HFFc6 (cell line): ENCODE data around the gene EIF4G3. TPM values are rescaled to one million over a fixed set of nuclear protein-coding genes. Genes with fewer than 3 reads are reported as not detected.
"Not testable (repeated sequence)": the region's sequence is repeated elsewhere in the genome, so short reads cannot be mapped to it uniquely, and the experiment has no call there.

Experiments
- DNase-seq: peaks from one replicate; pipeline ENCODE4 v3.0.0-alpha.2; 2018
- H3K27ac Mint-ChIP-seq: 2 replicates; pipeline ENCODE4 v1.8.0; 2020; ENCODE audit warnings: mild to moderate bottlenecking, mixed read lengths
- H3K27me3 Mint-ChIP-seq: 2 replicates; pipeline ENCODE4 v1.8.0; 2021; ENCODE audit warnings: mild to moderate bottlenecking, moderate library complexity, mixed read lengths; ENCODE audit not compliant: insufficient read depth
- H3K36me3 Mint-ChIP-seq: 2 replicates; pipeline ENCODE4 v1.8.0; 2021; ENCODE audit warnings: low read depth, mixed read lengths
- H3K4me1 Mint-ChIP-seq: 2 replicates; pipeline ENCODE4 v1.8.0; 2020; ENCODE audit warnings: low read depth, mixed read lengths
- H3K4me3 Mint-ChIP-seq: 2 replicates; pipeline ENCODE4 v1.8.0; 2020; ENCODE audit warnings: mild to moderate bottlenecking, moderate library complexity, mixed read lengths
- H3K9me3 Mint-ChIP-seq: 2 replicates; pipeline ENCODE4 v1.8.0; 2020; ENCODE audit warnings: mild to moderate bottlenecking, mixed read lengths
- CTCF ChIP-seq: fragments of 200-600 bp; sonication (generic); IDR thresholded peaks from 2 replicates; pipeline ENCODE4 v1.5.0; 2021; ENCODE audit warnings: antibody characterized with exemption, mild to moderate bottlenecking
- total RNA-seq, 6 experiments: library from RNA; stranded (reverse); fragmentation: NEBNext Ultra II Directional; extraction: Animal tissue kit (Norgen Biotek cat#: 25700); gene quantifications; 2 replicates in 1 of 6; 3 replicates in 5 of 6; pipeline ENCODE4 v1.2.3, GENCODE V29; 2021

Gene EIF4G3
- total RNA-seq, 6 experiments from 2014 or later = 79.5 to 88.6 (median 82.0) TPM

GRCh38 chr1:20811916-20812315, 364.8 kb downstream of the EIF4G3 start:
- no peak overlapping the region for H3K4me3 Mint-ChIP-seq
- H3K4me1 Mint-ChIP-seq = peaks cover 6% of the 10 kb centered on the region; the same call in 1 of the 2 replicates
- DNase-seq = no peak

GRCh38 chr1:20793236-20793635, 383.5 kb downstream of the EIF4G3 start:
- Mint-ChIP-seq H3K27me3 (peaks cover 7% of the 10 kb centered on the region), H3K9me3 (no peaks in the 10 kb centered on the region), H3K36me3 (no peaks in the 10 kb centered on the region), H3K27ac (no peak overlapping the region), H3K4me1 (peaks cover 13% of the 10 kb centered on the region), H3K4me3 (no peak overlapping the region)
- TF ChIP-seq CTCF = no peak
- DNase-seq = no peak

More at GRCh38 chr1:20811916-20812315, 364.8 kb downstream of the EIF4G3 start:
- H3K27me3 Mint-ChIP-seq = no peaks in the 10 kb centered on the region; the same call in 1 of the 2 replicates
- H3K9me3 Mint-ChIP-seq = no peaks in the 10 kb centered on the region
- no peak for TF ChIP-seq CTCF
- H3K27ac Mint-ChIP-seq = no peak overlapping the region
- H3K36me3 Mint-ChIP-seq = peaks cover 16% of the 10 kb centered on the region

- peak; percentile 74 for DNase-seq
- Mint-ChIP-seq H3K9me3 (no peaks in the 10 kb centered on the region), H3K4me1 (peaks cover 20% of the 10 kb centered on the region), H3K27ac (peak overlapping the region; percentile 35), H3K27me3 (peaks cover 8% of the 10 kb centered on the region), H3K4me3 (no peak overlapping the region), H3K36me3 (no peaks in the 10 kb centered on the region)
- no peak for TF ChIP-seq CTCF
Observed at GRCh38 chr1:20792196-20792595, 384.5 kb downstream of the EIF4G3 start.

GRCh38 chr1:20790785-20791184, 385.9 kb downstream of the EIF4G3 start:
- peaks cover 13% of the 10 kb centered on the region for H3K27me3 Mint-ChIP-seq
- H3K4me3 Mint-ChIP-seq = no peak overlapping the region
- peaks cover 5% of the 10 kb centered on the region for H3K36me3 Mint-ChIP-seq
- H3K4me1 Mint-ChIP-seq = peaks cover 20% of the 10 kb centered on the region
- DNase-seq = no peak
- H3K27ac Mint-ChIP-seq = no peak overlapping the region
- TF ChIP-seq CTCF = no peak
- H3K9me3 Mint-ChIP-seq = no peaks in the 10 kb centered on the region

GRCh38 chr1:20789598-20789997, 387.1 kb downstream of the EIF4G3 start:
- not testable (repeated sequence) for H3K4me3 Mint-ChIP-seq, H3K9me3 Mint-ChIP-seq, DNase-seq, H3K36me3 Mint-ChIP-seq, H3K27ac Mint-ChIP-seq
- Mint-ChIP-seq H3K27me3 (peaks cover 14% of the 10 kb centered on the region), H3K4me1 (peaks cover 28% of the 10 kb centered on the region)

GRCh38 chr1:20787840-20788795, 388.6 kb downstream of the EIF4G3 start:
- peaks cover 14% of the 10 kb centered on the region for H3K27me3 Mint-ChIP-seq
- peaks cover 10% of the 10 kb centered on the region for H3K36me3 Mint-ChIP-seq
- no peaks in the 10 kb centered on the region for H3K9me3 Mint-ChIP-seq
- peak overlapping the region; percentile 93 for H3K4me3 Mint-ChIP-seq
- peak overlapping the region; percentile 98 for H3K27ac Mint-ChIP-seq
- H3K4me1 Mint-ChIP-seq = peaks cover 35% of the 10 kb centered on the region
- peak; percentile 44 for DNase-seq
- TF ChIP-seq CTCF = no peak
